Fibroblast of mammary gland (primary cell): Measurements from ENCODE around the gene G6PC1.
"Not testable (repeated sequence)": the region's sequence is repeated elsewhere in the genome, so short reads cannot be mapped to it uniquely, and the experiment has no call there.

Experiments used
- DNase-seq: peaks from one replicate; pipeline ENCODE4 v3.0.0-alpha.2; 2010; ENCODE audit warnings: low read depth
- H3K4me3 ChIP-seq: 2 replicates; pipeline ENCODE4 v1.5.1; 2011; ENCODE audit warnings: low read depth, mild to moderate bottlenecking, low read length, moderate library complexity; ENCODE audit not compliant: control insufficient read depth
- TF ChIP-seq, protein P1 (sequence below): conservative IDR thresholded peaks from 2 replicates; pipeline ENCODE4 v1.5.1; 2011; ENCODE audit warnings: low read depth, low read length, inconsistent platforms; ENCODE audit not compliant: control insufficient read depth, insufficient read depth

Gene G6PC1

DNA sequence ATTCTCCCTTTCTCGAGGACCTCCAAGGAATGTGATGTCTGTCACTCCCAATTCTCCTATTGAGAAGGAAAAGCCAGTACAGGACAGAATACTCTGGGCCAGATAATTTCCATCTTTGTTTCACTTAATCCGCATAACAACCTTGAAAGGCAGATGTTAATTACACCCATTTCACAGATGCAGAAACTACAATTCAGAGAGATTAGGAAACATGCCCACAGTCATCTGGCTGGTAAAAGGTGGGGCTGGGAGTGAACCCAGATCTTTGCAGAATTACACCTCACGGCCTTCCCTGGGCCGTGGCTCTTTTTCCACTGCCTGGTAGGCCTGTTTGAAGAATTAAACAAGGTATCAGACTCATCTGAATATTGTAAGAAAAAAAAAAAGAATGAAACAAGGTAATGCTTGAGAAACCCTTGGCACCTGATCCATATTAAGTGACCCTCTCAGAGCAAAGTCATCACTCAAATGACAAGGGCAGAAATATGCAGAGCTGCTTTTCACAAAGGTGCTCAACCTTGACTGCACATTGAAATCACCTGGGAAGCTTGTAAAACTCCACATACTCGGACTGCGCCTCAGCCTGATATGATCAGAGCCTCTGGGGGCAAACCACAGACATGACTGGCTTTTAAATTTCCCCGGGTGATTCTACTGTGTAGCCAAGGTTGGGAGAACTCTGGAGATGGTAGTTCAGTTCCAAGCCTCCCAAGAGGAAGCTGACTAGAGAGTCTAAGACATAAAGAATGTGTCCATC lies 16.6 kb upstream of the G6PC1 start:
- no peak overlapping the region for H3K4me3 ChIP-seq
- no peak for DNase-seq
- TF ChIP-seq, protein P1, sequence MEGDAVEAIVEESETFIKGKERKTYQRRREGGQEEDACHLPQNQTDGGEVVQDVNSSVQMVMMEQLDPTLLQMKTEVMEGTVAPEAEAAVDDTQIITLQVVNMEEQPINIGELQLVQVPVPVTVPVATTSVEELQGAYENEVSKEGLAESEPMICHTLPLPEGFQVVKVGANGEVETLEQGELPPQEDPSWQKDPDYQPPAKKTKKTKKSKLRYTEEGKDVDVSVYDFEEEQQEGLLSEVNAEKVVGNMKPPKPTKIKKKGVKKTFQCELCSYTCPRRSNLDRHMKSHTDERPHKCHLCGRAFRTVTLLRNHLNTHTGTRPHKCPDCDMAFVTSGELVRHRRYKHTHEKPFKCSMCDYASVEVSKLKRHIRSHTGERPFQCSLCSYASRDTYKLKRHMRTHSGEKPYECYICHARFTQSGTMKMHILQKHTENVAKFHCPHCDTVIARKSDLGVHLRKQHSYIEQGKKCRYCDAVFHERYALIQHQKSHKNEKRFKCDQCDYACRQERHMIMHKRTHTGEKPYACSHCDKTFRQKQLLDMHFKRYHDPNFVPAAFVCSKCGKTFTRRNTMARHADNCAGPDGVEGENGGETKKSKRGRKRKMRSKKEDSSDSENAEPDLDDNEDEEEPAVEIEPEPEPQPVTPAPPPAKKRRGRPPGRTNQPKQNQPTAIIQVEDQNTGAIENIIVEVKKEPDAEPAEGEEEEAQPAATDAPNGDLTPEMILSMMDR: no peak

DNA sequence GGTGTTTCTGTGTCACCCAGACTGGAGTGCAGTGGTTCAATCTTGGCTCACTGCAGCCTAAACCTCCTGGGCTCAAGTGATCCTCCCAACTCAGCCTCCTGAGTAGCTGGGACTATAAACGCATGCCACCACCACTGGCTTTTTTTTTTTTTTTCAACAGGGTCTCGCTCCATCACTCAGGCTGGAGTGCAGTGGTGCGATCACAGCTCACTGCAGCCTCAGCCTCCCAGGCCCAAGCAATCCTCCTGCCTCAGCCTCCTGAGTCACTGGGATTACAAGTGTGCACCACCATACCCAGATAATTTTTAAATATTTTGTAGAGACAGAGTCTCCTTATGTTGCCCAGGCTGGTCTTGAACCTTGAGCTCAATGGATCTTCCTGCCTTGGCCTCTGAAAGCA lies 14.8 kb upstream of the G6PC1 start:
- not testable (repeated sequence) for H3K4me3 ChIP-seq, DNase-seq

DNA sequence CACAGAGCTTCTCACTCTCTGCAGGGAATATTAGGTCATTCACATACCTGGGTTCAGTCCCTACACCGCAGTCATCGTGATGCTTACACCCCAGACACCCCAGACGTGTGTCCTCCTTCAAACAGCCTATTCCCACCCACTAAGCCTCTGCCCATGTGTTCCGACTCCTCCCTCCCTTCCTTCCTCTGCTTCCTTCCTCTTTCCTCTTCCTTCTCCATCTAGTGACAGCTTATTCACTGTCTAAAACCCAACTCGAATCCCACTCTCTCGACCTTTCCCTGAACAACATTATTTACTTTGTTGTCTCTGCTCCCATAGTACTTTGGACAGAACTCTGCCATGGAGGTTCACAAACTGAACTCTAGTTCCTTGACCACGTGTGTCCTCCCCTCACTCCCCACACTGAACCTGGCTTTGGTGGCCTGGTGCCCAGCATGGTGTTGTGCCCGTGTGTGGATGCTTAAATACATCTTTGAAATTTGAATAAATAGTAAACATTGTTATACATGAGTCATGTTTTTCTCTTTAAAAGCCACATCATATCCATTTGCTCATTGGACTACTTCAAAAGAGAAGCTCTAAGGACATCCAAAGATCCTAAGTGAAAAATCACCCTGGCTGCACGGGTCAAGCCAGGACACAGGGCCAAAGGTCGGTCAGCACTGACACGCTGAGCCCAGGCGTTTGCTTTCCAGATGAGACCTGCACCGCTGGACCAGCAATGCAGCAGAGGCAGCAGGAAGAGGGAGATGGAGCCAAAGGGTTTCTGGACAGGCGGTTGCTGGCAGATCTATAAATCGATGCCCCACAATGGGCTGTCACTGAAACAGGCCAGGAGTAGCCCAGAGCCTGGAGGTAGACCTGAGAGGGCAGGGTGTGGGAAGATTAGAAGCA lies 14.1 kb upstream of the G6PC1 start:
- DNase-seq: no peak
- no peak overlapping the region for H3K4me3 ChIP-seq
- TF ChIP-seq, protein P1: no peak

DNA sequence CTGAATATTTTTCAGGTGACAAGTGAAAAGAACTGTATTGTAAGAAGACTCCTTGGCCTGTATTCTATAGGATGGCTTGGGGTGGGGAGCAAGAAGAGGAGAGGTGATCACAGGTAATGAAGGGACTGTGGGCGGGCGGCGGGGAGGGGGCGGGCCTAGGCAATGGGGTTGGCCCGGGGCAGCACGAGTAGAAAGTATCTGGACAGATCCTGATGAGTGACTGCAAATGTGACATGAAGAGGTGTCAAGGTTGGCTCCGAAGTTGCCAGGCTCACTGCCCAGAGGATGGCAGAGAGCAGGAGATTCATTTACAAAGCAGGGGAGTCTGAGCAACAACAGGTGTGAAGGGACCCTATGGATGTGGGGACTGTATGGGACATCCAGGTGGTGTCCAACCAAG lies 10.8 kb upstream of the G6PC1 start:
- TF ChIP-seq, protein P1: no peak
- H3K4me3 ChIP-seq: no peak overlapping the region
- no peak for DNase-seq

DNA sequence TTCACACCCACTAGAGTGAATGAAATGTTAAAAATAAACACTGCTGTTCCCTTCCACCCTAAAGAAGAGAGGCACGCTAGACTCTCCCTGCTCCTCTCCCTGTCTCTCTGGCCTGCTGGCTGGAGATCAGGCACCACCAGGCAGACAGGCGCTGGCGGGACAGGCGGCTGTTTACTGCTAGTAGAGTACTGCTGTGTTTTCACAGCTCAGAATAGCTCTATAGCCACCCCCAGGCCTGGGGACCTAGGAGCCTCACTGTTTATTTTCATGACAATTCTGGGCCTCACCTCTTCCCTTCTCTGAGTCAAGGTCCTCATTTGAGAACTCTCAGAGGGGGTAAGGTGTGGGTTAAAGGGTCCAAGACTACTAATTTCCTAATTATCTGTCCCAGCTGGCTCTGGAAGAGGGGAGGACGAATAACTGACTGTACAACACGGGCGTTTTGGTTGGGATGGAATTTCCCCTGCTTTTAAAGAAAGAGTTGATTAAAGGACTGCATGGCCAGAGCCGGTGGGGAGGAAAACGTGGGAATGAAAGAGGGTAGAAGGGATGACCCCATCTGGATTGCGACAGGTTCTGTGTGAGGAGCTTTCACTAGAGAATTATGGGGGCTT lies 9.0 kb upstream of the G6PC1 start:
- TF ChIP-seq, protein P1: no peak
- DNase-seq: no peak
- no peak overlapping the region for H3K4me3 ChIP-seq

DNA sequence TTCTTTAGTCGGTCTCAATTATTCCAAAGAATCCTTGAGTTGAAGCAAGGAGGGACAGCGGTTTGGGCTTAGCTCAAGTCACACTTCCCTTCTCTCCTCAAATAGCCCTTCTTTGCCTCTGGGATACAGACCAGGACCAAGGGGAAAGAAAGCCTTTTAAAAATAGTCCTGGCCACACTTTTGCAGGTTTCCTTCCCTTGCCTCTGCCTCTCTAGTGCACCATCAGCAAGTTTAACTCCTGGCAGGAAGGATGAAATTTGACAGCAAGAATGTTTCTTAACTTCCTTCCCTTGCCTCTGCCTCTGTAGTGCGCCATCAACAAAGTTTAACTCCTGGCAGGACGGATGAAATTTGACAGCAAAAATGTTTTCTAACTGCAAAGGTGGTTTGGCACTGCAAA lies 7.2 kb upstream of the G6PC1 start:
- H3K4me3 ChIP-seq: no peak overlapping the region
- TF ChIP-seq, protein P1: no peak
- DNase-seq: no peak
